NCI-H1436 (cell line): ENCODE results near the gene NLK.
"Not testable (repeated sequence)": the region's sequence is repeated elsewhere in the genome, so short reads cannot be mapped to it uniquely, and the experiment has no call there.

Experiments used
- DNase-seq: peaks from one replicate; lab custom pipeline; 2025; lab: John Stamatoyannopoulos, UW

NLK gene

GRCh38 chr17:28042657-28042720 is at the start of gene NLK:
TSS of gene NLK (plus strand) at chr17:28042677. CDS start at chr17:28042874, 197 bp downstream.
- no peak for DNase-seq

GRCh38 chr17:27993161-27993695 is 49.2 kb upstream of the NLK start:
- no peak for DNase-seq

- no peak for DNase-seq
These were observed 48.7 kb upstream of the NLK start for GRCh38 chr17:27993723-27994310.

- DNase-seq = no peak
These were observed 47.9 kb upstream of the NLK start for GRCh38 chr17:27994586-27994985.

GRCh38 chr17:27995554-27995953 is 46.9 kb upstream of the NLK start:
- DNase-seq = no peak

GRCh38 chr17:27996202-27997043 is 46.1 kb upstream of the NLK start:
- peak; percentile 17 for DNase-seq

- no peak for DNase-seq
These were observed 45.5 kb upstream of the NLK start for GRCh38 chr17:27997044-27997401.

- DNase-seq = no peak
These were observed 45.0 kb upstream of the NLK start for GRCh38 chr17:27997522-27997921.

- no peak for DNase-seq
These were observed 41.3 kb upstream of the NLK start for GRCh38 chr17:28001149-28001548.

GRCh38 chr17:28004344-28004743 is 38.1 kb upstream of the NLK start:
- no peak for DNase-seq

GRCh38 chr17:28007925-28008324 is 34.6 kb upstream of the NLK start:
- not testable (repeated sequence) for DNase-seq

GRCh38 chr17:28008513-28008912 is 34.0 kb upstream of the NLK start:
- no peak for DNase-seq

- DNase-seq = no peak
These were observed 32.1 kb upstream of the NLK start for GRCh38 chr17:28010406-28010805.

- no peak for DNase-seq
These were observed 23.9 kb upstream of the NLK start for GRCh38 chr17:28018439-28019070.

GRCh38 chr17:28020515-28020914 is 22.0 kb upstream of the NLK start:
- no peak for DNase-seq

GRCh38 chr17:28029044-28029443 is 13.4 kb upstream of the NLK start:
- no peak for DNase-seq

- peak; percentile 75 for DNase-seq
These were observed 12.1 kb upstream of the NLK start for GRCh38 chr17:28030386-28030785.

- DNase-seq = no peak
These were observed 11.3 kb upstream of the NLK start for GRCh38 chr17:28031174-28031573.

- no peak for DNase-seq
These were observed 8.3 kb upstream of the NLK start for GRCh38 chr17:28033972-28034714.

- not testable (repeated sequence) for DNase-seq
These were observed 7.0 kb upstream of the NLK start for GRCh38 chr17:28035452-28035851.

GRCh38 chr17:28035884-28036283 is 6.6 kb upstream of the NLK start:
- not testable (repeated sequence) for DNase-seq

- DNase-seq = no peak
These were observed 3.7 kb upstream of the NLK start for GRCh38 chr17:28038802-28039201.

- no peak for DNase-seq
These were observed 3.2 kb upstream of the NLK start for GRCh38 chr17:28039251-28039650.
